ENCODE results near the gene QSOX2. TPM values are rescaled to one million over a fixed set of nuclear protein-coding genes. Genes with fewer than 3 reads are reported as not detected.

Gene QSOX2
- total and polyA plus RNA-seq, 8 donors = 6.8 to 19.1 (median 10.9) TPM

DNA sequence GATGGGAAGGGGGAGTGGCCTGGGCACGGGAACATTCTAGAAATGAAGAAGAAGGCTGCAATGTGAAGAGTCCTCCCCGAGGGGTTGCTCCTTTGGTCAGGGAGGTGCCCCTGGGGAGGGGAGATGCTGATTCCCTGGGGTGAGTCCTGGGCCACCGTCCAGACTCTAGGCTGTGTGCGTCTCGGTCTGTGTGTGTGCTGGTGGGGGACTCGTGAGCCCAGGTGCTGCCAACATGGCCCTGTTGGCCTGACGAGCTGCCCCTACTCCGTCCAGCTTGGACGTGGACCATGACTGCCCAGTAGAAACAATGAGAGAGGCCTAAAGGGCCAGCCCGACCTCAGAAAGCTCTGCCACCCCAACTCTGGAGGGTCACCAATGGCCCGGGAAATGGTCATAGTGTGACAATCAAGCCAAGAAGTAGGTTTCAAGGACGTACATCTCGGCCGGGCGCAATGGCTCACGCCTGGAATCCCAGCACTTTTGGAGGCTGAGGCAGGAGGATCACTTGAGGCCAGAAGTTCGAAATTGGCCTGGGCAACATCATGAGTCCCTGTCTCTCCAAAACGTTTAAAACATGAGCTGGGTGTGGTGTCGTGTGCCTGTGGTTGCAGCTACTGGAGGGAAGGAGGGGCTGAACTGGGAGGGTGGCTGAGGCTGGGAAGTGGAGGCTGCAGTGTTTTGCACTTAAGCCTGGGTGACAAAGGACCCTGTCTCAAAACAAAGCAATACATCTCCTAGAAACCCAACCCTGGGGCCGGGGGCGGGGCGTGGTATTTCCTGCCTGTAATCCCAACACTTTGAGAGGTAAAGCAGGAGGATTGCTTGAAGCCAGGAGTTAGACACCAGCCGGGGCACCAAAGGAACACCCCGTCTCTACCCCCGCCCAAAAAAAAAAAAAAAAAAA lies 57.7 kb downstream of the QSOX2 start:
- Histone ChIP-seq H3K27me3 (peaks cover 0 to 21% (median 9%) of the 10 kb centered on the region in 4 donors), H3K36me3 (no peaks in the 10 kb centered on the region), H3K27ac (no peak overlapping the region), H3K9me3 (no peaks in the 10 kb centered on the region), H3K4me3 (no peak overlapping the region), H3K4me1 (no peaks in the 10 kb centered on the region)
- intact Hi-C loops (cut with DNase I) = no loop called here
- FAIRE-seq = no peak
- peak in 1 of 6 donors; percentile 40 for DNase-seq
- 51 to 59% methylated on average over 25 of the region's 25 CpGs for WGBS, 2 donors
- ATAC-seq = no peak
- TF ChIP-seq, protein P1, sequence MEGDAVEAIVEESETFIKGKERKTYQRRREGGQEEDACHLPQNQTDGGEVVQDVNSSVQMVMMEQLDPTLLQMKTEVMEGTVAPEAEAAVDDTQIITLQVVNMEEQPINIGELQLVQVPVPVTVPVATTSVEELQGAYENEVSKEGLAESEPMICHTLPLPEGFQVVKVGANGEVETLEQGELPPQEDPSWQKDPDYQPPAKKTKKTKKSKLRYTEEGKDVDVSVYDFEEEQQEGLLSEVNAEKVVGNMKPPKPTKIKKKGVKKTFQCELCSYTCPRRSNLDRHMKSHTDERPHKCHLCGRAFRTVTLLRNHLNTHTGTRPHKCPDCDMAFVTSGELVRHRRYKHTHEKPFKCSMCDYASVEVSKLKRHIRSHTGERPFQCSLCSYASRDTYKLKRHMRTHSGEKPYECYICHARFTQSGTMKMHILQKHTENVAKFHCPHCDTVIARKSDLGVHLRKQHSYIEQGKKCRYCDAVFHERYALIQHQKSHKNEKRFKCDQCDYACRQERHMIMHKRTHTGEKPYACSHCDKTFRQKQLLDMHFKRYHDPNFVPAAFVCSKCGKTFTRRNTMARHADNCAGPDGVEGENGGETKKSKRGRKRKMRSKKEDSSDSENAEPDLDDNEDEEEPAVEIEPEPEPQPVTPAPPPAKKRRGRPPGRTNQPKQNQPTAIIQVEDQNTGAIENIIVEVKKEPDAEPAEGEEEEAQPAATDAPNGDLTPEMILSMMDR (IDR thresholded peaks at IDR 0.05) = no peak

DNA sequence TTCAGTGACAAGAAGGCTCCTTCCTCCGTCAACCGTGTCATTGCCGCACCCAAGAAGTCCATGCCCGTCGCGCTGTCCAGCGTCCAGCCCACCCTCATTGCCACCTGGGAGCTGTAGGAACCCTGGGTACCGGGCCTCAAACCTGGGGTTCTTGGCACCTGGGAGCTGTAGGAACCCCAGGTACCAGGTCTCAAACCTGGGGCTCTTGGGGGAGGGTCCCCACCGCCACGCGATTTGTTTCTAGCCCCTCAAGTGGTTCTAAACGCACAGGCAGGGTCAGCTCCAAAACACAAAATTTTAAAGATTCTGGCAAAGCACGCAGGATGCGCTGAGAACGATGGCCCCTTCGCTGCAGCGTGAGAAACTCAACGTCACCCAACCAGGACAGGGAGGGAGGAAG lies 58.4 kb downstream of the QSOX2 start:
- FAIRE-seq (no peak), ATAC-seq (no peak), DNase-seq (peak in 1 of 6 donors; percentile 24)
- intact Hi-C loops (cut with DNase I) = no loop called here
- TF ChIP-seq, protein P1 (IDR thresholded peaks at IDR 0.05) = no peak
- Histone ChIP-seq H3K4me3 (no peak overlapping the region), H3K9me3 (no peaks in the 10 kb centered on the region), H3K27ac (no peak overlapping the region), H3K27me3 (peaks cover 0 to 15% (median 6%) of the 10 kb centered on the region in 4 donors), H3K36me3 (no peaks in the 10 kb centered on the region), H3K4me1 (no peaks in the 10 kb centered on the region)
- WGBS, 2 donors = 81 to 86% methylated on average over 18 of the region's 18 CpGs

DNA sequence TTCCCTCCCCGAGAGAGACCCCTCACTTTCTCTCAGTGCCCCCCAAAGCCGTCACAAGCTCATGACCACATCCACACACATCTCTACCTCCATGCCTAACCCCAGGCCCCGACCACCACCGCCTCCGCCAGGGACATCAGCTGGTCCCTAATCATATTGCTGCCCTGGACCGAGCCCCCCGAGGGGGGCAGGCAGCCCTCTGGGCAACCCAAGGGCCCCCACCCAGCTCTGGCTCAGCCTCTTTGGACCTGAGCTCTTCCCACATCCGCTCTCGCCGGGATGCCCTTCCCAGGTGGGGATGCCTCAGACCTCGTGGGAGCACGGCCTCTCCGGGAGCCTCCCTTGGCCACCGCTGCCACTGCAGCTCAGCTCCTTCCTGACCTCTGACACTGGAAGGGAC lies 59.2 kb downstream of the QSOX2 start:
- no peak for FAIRE-seq

DNA sequence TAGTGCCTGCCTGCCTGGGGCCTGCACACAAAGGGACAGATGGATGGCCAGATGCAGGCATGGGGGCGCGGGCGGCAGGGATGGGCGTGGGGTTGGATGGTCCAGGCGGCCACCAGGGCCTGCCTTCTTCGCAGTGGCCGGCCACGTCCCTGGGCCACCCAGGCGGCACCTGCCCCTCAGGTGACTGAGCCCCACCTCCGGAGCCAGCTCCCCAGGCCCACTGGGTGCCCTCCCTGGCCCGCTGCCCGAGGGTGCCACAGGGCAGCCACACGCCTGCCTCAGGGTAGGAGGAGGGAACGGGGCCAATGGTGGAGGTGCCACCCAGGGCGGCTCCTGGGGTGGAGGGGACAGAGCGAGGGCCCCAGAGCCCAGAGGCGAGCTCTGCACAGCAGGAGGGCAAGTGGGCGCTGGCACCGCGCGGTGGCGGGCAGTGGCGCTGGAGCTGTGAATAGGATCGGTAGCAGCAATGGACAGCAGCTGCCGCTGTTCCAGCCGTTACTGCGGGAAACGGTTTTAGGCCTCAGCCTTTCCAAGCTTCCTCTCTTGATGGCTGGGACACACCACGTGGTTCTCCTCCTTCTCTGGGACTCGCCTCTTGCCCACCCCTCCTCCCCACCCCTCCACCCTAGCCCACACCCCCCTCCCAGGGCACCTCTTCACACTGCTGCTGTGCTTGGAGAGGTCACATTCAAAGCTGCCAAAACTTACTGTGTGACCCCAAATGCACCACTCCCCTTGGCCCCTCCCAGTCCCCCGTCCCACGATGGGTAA lies 59.8 kb downstream of the QSOX2 start:
- Histone ChIP-seq H3K4me1 (no peaks in the 10 kb centered on the region), H3K9me3 (no peaks in the 10 kb centered on the region), H3K36me3 (no peaks in the 10 kb centered on the region), H3K27ac (no peak overlapping the region), H3K27me3 (peaks cover 0 to 4% (median 0%) of the 10 kb centered on the region in 4 donors), H3K4me3 (no peak overlapping the region)
- TF ChIP-seq, protein P1 (IDR thresholded peaks at IDR 0.05) = no peak
- ATAC-seq (no peak), FAIRE-seq (no peak), DNase-seq (peak in 2 of 6 donors; percentile 48 to 56)
- intact Hi-C loops (cut with DNase I) = no loop called here
- 51 to 64% methylated on average over 28 to 32 of the region's 32 CpGs for WGBS, 2 donors

More for the DNA sequence above, 59.2 kb downstream of the QSOX2 start:
- peaks cover 0 to 9% (median 2%) of the 10 kb centered on the region in 4 donors for H3K27me3 ChIP-seq
- ATAC-seq (no peak), DNase-seq (no peak)
- no peak overlapping the region for H3K4me3 ChIP-seq
- H3K4me1 ChIP-seq = no peaks in the 10 kb centered on the region
- no peak overlapping the region for H3K27ac ChIP-seq
- 54 to 55% methylated on average over 14 of the region's 14 CpGs for WGBS, 2 donors
- TF ChIP-seq, protein P1 (IDR thresholded peaks at IDR 0.05) = no peak
- intact Hi-C loops (cut with DNase I) = no loop called here
- H3K9me3 ChIP-seq = no peaks in the 10 kb centered on the region
- no peaks in the 10 kb centered on the region for H3K36me3 ChIP-seq

Measured in pancreas (tissue), 10 donors.